NCI-H1436 (cell line): Measurements from ENCODE around the gene FGF19.
"Not testable (repeated sequence)": the region's sequence is repeated elsewhere in the genome, so short reads cannot be mapped to it uniquely, and the experiment has no call there.

Experiments used
- DNase-seq: peaks from one replicate; lab custom pipeline; 2025; lab: John Stamatoyannopoulos, UW

FGF19 gene

GRCh38 chr11:69695995-69696394 is 7.8 kb downstream of the FGF19 start:
- not testable (repeated sequence) for DNase-seq

DNA sequence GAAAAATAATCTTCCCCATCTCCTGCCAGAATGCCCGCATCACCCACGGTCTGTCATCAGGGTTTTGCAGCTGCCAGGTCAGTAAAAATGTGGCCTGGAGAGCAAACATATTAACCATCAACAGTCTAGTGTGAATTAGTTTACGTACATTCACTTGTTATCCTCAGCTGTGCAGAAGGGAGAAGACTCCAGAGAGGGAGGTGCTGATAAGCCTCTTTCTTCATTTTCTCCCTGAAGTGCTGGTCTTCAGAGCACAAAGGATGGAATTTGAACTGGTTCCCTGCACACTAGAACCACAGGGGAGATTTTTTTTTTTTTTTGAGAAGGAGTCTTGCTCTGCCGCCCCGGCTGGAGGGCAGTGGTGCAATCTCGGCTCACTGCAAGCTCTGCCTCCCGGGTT is 8.2 kb downstream of the FGF19 start:
- no peak for DNase-seq

GRCh38 chr11:69694781-69695180 is 9.0 kb downstream of the FGF19 start:
- DNase-seq, result no peak

GRCh38 chr11:69692422-69692821 is 11.4 kb downstream of the FGF19 start:
- DNase-seq, result no peak

DNA sequence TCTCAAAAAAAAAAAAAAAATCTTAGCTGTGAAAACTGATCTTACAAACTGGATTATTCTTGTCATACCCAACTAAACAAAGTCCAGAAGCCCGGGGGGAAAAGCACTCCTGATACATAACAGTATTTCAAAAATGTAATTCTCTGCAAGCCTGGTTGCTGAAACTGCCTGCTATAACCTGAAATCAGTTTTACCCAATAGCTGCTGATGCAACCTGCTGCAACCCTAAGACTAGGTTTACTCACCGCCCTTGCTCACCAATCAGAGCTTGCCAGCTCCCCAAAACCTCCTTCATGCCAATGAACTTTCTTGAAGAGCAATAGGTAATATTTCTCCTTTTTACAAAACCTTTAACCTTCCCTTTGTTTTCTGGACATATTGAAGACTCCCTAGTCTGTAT is 12.4 kb downstream of the FGF19 start:
- DNase-seq, result no peak

GRCh38 chr11:69689484-69690319 is 14.1 kb downstream of the FGF19 start:
- no peak for DNase-seq

- not testable (repeated sequence) for DNase-seq
Observed at GRCh38 chr11:69687969-69688771, 15.7 kb downstream of the FGF19 start.

GRCh38 chr11:69686856-69687255 is 17.0 kb downstream of the FGF19 start:
- no peak for DNase-seq

DNA sequence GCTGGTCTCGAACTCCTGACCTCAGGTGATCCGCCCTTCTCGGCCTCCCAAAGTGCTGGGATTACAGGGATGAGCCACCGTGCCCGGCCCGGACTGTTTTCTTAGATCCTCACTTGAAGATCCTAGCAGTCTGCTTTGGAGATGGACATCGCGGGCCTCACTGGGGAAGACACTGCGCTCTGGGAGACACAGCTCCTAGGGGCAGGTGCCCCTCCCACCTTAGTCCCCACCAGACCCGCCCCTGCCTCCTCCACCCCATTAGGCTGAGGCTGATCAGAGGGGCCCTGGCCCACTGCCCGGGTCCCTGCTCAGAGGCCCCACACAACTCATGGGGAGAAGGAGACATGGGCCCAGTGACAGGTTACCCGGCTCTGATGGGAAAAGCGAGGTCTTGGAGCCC is 17.4 kb downstream of the FGF19 start:
- no peak for DNase-seq

DNA sequence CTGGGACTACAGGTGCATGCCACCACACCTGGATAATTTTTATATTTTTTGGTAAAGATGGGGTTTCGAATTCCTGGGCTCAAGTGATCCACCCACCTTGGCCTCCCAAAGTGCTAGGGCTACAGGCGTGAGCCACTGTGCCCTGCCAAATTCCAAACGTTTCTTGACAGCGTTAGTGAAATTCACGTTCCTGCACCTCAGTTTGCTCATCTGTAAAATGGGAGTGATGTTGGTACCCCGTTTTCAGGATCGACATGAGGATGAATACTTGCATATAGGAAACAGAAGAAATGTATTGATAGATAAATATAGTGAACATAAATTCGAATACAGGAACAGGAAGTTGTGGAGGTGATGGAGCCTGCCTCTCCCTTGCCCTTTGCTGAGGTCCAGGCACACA is 18.5 kb downstream of the FGF19 start:
- DNase-seq, result no peak

- DNase-seq, result no peak
Observed at GRCh38 chr11:69684651-69685050, 19.2 kb downstream of the FGF19 start.

DNA sequence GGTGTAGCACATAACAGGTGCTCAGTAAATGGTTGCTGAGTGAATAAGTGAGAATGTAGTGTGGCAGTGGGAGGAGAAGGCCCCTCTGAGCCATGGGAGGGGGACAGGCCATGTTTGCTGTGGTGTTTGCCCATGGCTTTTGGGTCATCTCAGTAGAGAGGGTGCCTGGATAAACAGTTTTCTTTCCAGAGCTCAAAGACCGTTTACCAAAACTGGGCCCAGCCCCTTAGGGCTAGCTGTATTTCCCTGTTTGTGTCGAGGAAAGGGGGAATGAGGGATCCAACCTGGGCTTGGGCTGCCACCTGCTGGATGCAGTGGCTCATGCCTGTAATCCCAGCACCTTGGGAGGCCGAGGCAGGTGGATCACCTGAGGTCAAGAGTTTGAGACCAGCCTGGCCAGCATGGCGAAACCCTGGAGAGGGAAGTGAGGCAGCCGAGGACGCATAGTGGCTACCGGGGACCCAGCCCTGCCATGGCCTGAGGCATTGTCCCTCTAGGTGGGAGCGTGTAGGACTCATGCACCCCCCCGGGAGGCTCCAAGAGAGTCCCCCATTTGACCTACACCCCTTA is 20.0 kb downstream of the FGF19 start:
- DNase-seq, result no peak

DNA sequence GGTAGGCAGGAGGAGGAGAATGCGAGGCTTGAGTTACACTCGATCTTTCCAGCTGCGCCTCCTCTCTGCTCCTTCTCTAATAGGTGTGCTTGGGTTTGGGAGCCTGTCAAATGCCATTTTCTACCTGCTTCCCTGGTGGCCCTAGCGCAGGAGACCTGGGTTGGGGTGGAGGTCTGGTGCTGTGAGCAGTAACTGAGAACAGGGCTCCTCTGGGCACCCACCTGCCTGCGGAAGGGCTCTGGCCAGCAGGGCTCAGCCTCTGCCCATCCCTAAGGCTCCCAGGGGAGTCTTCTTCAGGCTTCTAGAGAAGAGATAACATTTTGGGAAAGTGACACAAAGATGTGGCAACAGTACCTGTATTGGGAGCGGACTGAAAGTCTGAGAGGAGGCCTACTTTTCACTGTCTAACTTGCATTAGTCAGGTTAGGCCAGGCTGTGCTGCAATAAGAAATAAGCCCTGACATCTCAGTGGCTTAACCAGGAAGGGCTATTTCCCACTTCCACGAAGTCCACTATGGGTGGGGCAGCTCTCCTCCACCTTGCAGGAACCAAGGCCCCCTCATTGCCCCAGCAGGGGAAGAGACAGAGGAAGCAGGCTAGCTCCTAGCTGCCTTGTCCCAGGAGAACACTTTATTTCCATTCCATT is 21.0 kb downstream of the FGF19 start:
- DNase-seq, result no peak

DNA sequence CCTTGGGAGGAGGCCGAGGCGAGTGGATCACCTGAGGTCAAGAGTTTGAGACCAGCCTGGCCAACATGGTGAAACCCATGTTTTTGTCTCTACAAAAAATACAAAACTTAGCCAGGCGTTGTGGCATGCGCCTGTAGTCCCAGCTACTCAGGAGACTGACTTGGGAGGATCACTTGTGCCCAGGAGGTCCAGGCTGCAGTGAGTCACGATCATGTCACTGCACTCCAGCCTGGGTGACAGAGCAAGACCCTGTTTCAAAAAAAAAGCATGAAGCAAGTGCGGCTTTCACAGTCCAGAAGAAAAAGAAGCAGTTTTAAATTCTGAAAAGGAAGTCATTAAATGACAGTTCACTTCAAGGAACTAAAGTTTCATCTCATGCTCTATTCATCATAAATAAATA is 21.6 kb downstream of the FGF19 start:
- no peak for DNase-seq

DNA sequence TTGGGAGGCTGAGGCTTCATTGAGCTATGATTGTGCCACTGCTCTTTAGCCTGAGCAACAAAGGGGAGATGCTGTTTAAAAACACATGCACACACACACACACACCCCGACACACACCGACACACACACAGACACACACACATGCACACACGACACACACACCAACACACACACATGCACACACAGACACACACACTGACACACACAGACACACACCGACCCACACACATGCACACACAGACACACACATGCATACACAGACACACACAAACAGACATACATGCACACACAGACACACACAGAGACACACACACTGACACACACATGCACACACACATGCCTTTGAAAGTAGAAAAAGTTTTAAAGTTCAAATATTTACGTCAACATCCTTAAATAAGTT is 23.1 kb downstream of the FGF19 start:
- DNase-seq, result no peak

DNA sequence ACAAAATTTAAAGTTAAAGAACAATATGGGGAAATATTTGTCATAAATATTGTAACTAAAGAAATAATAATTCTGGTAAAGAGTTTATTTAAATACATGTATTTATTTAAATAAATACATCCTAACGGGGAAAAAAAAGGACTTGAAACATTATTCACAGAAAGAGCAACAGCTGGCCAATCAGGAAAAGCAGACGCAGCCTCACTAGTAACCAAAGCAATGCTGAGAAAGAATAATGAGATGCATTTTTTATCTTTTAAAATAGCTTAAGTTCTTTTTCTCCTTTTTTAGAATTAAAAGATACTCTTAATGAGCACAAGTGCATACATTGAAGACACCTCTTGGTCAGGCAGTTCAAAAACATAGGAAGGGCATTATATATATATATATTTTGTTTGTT is 26.1 kb downstream of the FGF19 start:
- DNase-seq, result no peak

DNA sequence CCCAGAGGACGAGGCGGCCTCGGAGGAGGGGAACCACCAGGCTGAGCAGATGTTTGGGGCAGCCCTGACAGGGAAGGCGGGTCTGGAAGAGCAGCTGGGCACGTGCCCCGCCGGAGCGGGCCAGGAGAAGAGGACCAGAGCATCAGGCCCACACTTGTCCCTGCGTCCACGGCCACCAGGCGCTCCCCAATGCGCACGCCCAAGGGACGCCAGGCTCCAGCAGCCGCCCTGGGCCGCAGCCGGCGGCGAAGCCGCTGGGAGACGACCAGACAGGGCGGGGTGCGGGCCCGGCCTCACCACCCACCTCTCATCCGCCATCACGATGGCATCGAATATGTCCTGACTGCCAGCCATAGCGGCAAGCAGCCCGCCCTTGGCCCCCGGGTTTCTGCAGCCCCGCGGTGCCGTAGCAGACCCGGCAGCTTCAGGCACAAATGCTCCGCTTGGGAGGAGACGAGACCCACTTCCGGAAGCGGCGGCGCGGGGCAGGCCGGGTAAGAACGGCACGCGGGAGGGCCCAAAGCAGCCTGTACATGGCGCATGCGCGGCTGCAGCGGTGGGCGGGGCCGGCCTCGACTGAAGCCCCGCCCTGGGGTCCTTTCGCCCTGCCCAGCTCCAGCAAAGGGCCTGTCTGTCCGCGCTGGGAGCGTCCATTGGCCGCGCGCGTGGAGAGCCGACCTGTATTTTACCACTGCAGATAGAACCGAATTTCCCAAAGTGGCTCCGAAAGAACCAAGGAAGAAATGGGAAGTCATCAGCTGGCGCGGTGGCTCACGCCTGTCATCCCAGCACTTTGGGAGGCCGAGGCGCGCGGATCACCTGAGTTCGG is 28.7 kb downstream of the FGF19 start, which contains the start of gene LTO1:
LTO1 (minus strand) TSS at position 468 of the 829 bp plus-strand sequence; CDS start at position 354, 114 bp downstream.
- peak; percentile 89 for DNase-seq

DNA sequence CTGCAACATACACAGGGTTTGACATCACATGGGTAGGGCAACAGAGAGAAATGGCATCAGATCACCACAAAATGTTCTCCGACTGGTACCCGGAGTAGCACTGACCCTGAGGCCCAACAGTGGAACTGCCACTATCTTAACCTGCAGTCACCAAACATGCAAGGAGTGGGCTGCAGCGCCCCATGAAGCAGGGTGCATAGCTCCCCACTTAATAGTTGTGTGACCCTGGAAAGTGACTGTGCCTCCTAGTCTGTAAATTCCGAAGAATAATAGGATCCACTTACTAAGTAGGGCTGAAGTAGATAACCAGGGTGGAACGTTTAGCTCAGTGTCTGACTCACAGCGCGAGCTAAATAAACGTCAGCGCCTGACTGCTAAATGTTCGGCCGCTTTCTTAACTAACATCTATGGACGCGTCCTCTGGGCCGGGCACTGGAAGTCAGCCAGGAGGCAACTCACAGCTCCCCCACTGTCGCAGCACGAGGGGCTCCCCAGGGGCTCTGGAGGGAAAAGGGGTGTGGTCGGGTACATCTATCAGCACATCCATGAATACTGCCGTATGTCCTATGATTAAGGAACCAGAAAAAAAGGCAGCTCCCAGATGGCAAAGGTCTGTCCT is 29.4 kb downstream of the FGF19 start:
- no peak for DNase-seq

DNA sequence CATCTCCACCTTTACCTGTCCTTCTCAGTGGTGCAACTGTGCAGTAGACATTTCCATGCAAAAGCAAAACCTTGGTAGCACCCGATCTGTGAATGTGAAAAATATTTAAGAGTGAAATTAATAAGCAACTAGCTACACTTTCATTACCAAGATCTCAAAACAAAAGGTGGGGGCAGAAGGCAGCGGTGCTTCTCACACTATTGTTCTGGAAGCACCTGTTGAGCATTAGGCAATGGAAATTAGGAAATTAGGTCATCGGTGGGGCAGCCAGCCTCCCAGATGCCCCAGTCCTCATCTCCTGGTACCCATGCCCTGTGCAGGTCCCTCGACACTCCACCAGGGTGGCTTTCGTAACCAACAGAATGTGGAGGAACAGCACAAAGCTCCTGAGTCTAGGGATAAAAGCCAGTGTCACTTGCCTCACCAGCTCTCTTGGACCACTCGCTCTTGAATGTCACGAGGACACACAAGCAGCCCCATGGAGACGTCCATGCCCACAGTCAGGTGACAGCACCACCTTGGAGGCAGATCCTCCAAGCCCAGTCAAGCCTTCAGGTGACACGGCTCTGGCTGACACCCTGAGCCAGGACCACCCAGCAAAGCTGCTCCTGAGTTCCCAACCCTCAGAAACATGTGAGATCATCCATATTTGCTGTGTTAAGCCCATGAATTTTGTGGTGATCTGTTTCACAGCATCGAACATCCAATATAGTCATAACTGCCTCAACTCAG is 31.9 kb downstream of the FGF19 start:
- no peak for DNase-seq

- peak; percentile 59 for DNase-seq
Observed at GRCh38 chr11:69670158-69670845, 33.5 kb downstream of the FGF19 start.
